ENCODE data around the gene RAB7A.
A peak's percentile ranks its signal among the peaks of the same experiment; 100 is the strongest.

RAB7A gene

GRCh38 chr3:128697341-128697740 lies 28.6 kb upstream of the RAB7A start:
- Histone ChIP-seq H3K4me1 (ENCODE audit: control insufficient read depth, insufficient read depth, low read length) (peaks cover 7% of the 10 kb centered on the region), H3K4me3 (ENCODE audit: insufficient read depth, low read depth, low read length) (no peak overlapping the region), H3K27me3 (ENCODE audit: control insufficient read depth, insufficient read depth, low read length, poor library complexity, severe bottlenecking) (peaks cover 10% of the 10 kb centered on the region), H3K36me3 (ENCODE audit: control insufficient read depth, insufficient read depth, low read length) (no peaks in the 10 kb centered on the region), H3K9me3 (ENCODE audit: control insufficient read depth, low read length) (no peaks in the 10 kb centered on the region), H3K27ac (ENCODE audit: insufficient read depth, low read depth, low read length, poor library complexity, severe bottlenecking) (no peak overlapping the region)
- 94 to 95% methylated on average over 8 of the region's 8 CpGs for WGBS, 2 experiments

GRCh38 chr3:128698211-128699047 lies 27.6 kb upstream of the RAB7A start:
- peak overlapping the region; percentile 22 for H3K4me3 ChIP-seq (ENCODE audit: insufficient read depth, low read depth, low read length)
- 19% methylated on average over 45 to 51 of the region's 53 CpGs for WGBS, 2 experiments
- H3K9me3 ChIP-seq (ENCODE audit: control insufficient read depth, low read length), result no peaks in the 10 kb centered on the region
- H3K27me3 ChIP-seq (ENCODE audit: control insufficient read depth, insufficient read depth, low read length, poor library complexity, severe bottlenecking), result peaks cover 10% of the 10 kb centered on the region
- H3K27ac ChIP-seq (ENCODE audit: insufficient read depth, low read depth, low read length, poor library complexity, severe bottlenecking), result no peak overlapping the region
- H3K4me1 ChIP-seq (ENCODE audit: control insufficient read depth, insufficient read depth, low read length), result peaks cover 7% of the 10 kb centered on the region
- no peaks in the 10 kb centered on the region for H3K36me3 ChIP-seq (ENCODE audit: control insufficient read depth, insufficient read depth, low read length)

GRCh38 chr3:128701342-128702212 lies 24.4 kb upstream of the RAB7A start:
- Histone ChIP-seq H3K4me1 (ENCODE audit: control insufficient read depth, insufficient read depth, low read length) (peaks cover 7% of the 10 kb centered on the region), H3K36me3 (ENCODE audit: control insufficient read depth, insufficient read depth, low read length) (no peaks in the 10 kb centered on the region), H3K27me3 (ENCODE audit: control insufficient read depth, insufficient read depth, low read length, poor library complexity, severe bottlenecking) (peaks cover 10% of the 10 kb centered on the region), H3K9me3 (ENCODE audit: control insufficient read depth, low read length) (no peaks in the 10 kb centered on the region), H3K27ac (ENCODE audit: insufficient read depth, low read depth, low read length, poor library complexity, severe bottlenecking) (no peak overlapping the region), H3K4me3 (ENCODE audit: insufficient read depth, low read depth, low read length) (no peak overlapping the region)
- 92 to 94% methylated on average over 11 of the region's 11 CpGs for WGBS, 2 experiments

GRCh38 chr3:128702391-128702790 lies 23.6 kb upstream of the RAB7A start:
- Histone ChIP-seq H3K4me3 (ENCODE audit: insufficient read depth, low read depth, low read length) (no peak overlapping the region), H3K36me3 (ENCODE audit: control insufficient read depth, insufficient read depth, low read length) (no peaks in the 10 kb centered on the region), H3K9me3 (ENCODE audit: control insufficient read depth, low read length) (no peaks in the 10 kb centered on the region), H3K27ac (ENCODE audit: insufficient read depth, low read depth, low read length, poor library complexity, severe bottlenecking) (no peak overlapping the region), H3K4me1 (ENCODE audit: control insufficient read depth, insufficient read depth, low read length) (peaks cover 7% of the 10 kb centered on the region), H3K27me3 (ENCODE audit: control insufficient read depth, insufficient read depth, low read length, poor library complexity, severe bottlenecking) (peaks cover 10% of the 10 kb centered on the region)
- 90 to 93% methylated on average over 3 of the region's 3 CpGs for WGBS, 2 experiments

GRCh38 chr3:128703561-128703960 lies 22.4 kb upstream of the RAB7A start:
- Histone ChIP-seq H3K4me1 (ENCODE audit: control insufficient read depth, insufficient read depth, low read length) (peaks cover 7% of the 10 kb centered on the region), H3K36me3 (ENCODE audit: control insufficient read depth, insufficient read depth, low read length) (no peaks in the 10 kb centered on the region)
- WGBS, 2 experiments, result 92 to 94% methylated on average over 5 of the region's 5 CpGs

GRCh38 chr3:128706086-128706615 lies 19.8 kb upstream of the RAB7A start:
- Histone ChIP-seq H3K27me3 (ENCODE audit: control insufficient read depth, insufficient read depth, low read length, poor library complexity, severe bottlenecking) (no peaks in the 10 kb centered on the region), H3K27ac (ENCODE audit: insufficient read depth, low read depth, low read length, poor library complexity, severe bottlenecking) (no peak overlapping the region), H3K4me1 (ENCODE audit: control insufficient read depth, insufficient read depth, low read length) (peaks cover 7% of the 10 kb centered on the region), H3K4me3 (ENCODE audit: insufficient read depth, low read depth, low read length) (no peak overlapping the region), H3K36me3 (ENCODE audit: control insufficient read depth, insufficient read depth, low read length) (no peaks in the 10 kb centered on the region), H3K9me3 (ENCODE audit: control insufficient read depth, low read length) (no peaks in the 10 kb centered on the region)
- WGBS, 2 experiments, result 92 to 94% methylated on average over 7 of the region's 7 CpGs

More at GRCh38 chr3:128703561-128703960, 22.4 kb upstream of the RAB7A start:
- Histone ChIP-seq H3K27ac (ENCODE audit: insufficient read depth, low read depth, low read length, poor library complexity, severe bottlenecking) (no peak overlapping the region), H3K27me3 (ENCODE audit: control insufficient read depth, insufficient read depth, low read length, poor library complexity, severe bottlenecking) (peaks cover 3% of the 10 kb centered on the region), H3K9me3 (ENCODE audit: control insufficient read depth, low read length) (no peaks in the 10 kb centered on the region), H3K4me3 (ENCODE audit: insufficient read depth, low read depth, low read length) (no peak overlapping the region)

- H3K27me3 ChIP-seq (ENCODE audit: control insufficient read depth, insufficient read depth, low read length, poor library complexity, severe bottlenecking), result no peaks in the 10 kb centered on the region
- no peaks in the 10 kb centered on the region for H3K4me1 ChIP-seq (ENCODE audit: control insufficient read depth, insufficient read depth, low read length)
- H3K9me3 ChIP-seq (ENCODE audit: control insufficient read depth, low read length), result no peaks in the 10 kb centered on the region
- WGBS, 2 experiments, result 85 to 92% methylated on average over 1 of the region's 2 CpGs
- no peak overlapping the region for H3K4me3 ChIP-seq (ENCODE audit: insufficient read depth, low read depth, low read length)
- H3K36me3 ChIP-seq (ENCODE audit: control insufficient read depth, insufficient read depth, low read length), result no peaks in the 10 kb centered on the region
- H3K27ac ChIP-seq (ENCODE audit: insufficient read depth, low read depth, low read length, poor library complexity, severe bottlenecking), result no peak overlapping the region
These were observed 18.0 kb upstream of the RAB7A start for GRCh38 chr3:128707928-128708494.

- 82 to 95% methylated on average over 4 of the region's 4 CpGs for WGBS, 2 experiments
- no peak overlapping the region for H3K4me3 ChIP-seq (ENCODE audit: insufficient read depth, low read depth, low read length)
- H3K27me3 ChIP-seq (ENCODE audit: control insufficient read depth, insufficient read depth, low read length, poor library complexity, severe bottlenecking), result no peaks in the 10 kb centered on the region
- H3K36me3 ChIP-seq (ENCODE audit: control insufficient read depth, insufficient read depth, low read length), result no peaks in the 10 kb centered on the region
- H3K9me3 ChIP-seq (ENCODE audit: control insufficient read depth, low read length), result no peaks in the 10 kb centered on the region
- H3K4me1 ChIP-seq (ENCODE audit: control insufficient read depth, insufficient read depth, low read length), result no peaks in the 10 kb centered on the region
- no peak overlapping the region for H3K27ac ChIP-seq (ENCODE audit: insufficient read depth, low read depth, low read length, poor library complexity, severe bottlenecking)
These were observed 16.9 kb upstream of the RAB7A start for GRCh38 chr3:128709038-128709437.

GRCh38 chr3:128709506-128710210 lies 16.3 kb upstream of the RAB7A start:
- Histone ChIP-seq H3K27me3 (ENCODE audit: control insufficient read depth, insufficient read depth, low read length, poor library complexity, severe bottlenecking) (no peaks in the 10 kb centered on the region), H3K4me1 (ENCODE audit: control insufficient read depth, insufficient read depth, low read length) (no peaks in the 10 kb centered on the region)
- WGBS, 2 experiments, result 73 to 76% methylated on average over 5 to 6 of the region's 10 CpGs

More at GRCh38 chr3:128709506-128710210, 16.3 kb upstream of the RAB7A start:
- no peak overlapping the region for H3K27ac ChIP-seq (ENCODE audit: insufficient read depth, low read depth, low read length, poor library complexity, severe bottlenecking)
- H3K36me3 ChIP-seq (ENCODE audit: control insufficient read depth, insufficient read depth, low read length), result no peaks in the 10 kb centered on the region
- no peaks in the 10 kb centered on the region for H3K9me3 ChIP-seq (ENCODE audit: control insufficient read depth, low read length)
- H3K4me3 ChIP-seq (ENCODE audit: insufficient read depth, low read depth, low read length), result no peak overlapping the region

All from ectodermal cell (in vitro differentiated cells).